Measurements from ENCODE around the gene USP14.
A peak's percentile ranks its signal among the peaks of the same experiment; 100 is the strongest.
"Not testable (repeated sequence)": the region's sequence is repeated elsewhere in the genome, so short reads cannot be mapped to it uniquely, and the experiment has no call there.

The USP14 gene

GRCh38 chr18:158128-159036 lies at the start of gene USP14:
Gene USP14 (plus strand): TSS chr18:158557. CDS start chr18:158699, 142 bp downstream.
- DNase-seq (ENCODE audit: low spot score) = peak; percentile 98

- DNase-seq (ENCODE audit: low spot score) = not testable (repeated sequence)
Observed at GRCh38 chr18:108665-109063, 49.7 kb upstream of the USP14 start.

- DNase-seq (ENCODE audit: low spot score) = peak; percentile 59
Observed at GRCh38 chr18:109130-109921, 49.0 kb upstream of the USP14 start.

- DNase-seq (ENCODE audit: low spot score) = not testable (repeated sequence)
Observed at GRCh38 chr18:109922-110261, 48.5 kb upstream of the USP14 start.

GRCh38 chr18:110351-111201 lies 47.8 kb upstream of the USP14 start:
- peak; percentile 41 for DNase-seq (ENCODE audit: low spot score)

- DNase-seq (ENCODE audit: low spot score) = peak; percentile 51
Observed at GRCh38 chr18:111306-112014, 46.9 kb upstream of the USP14 start.

GRCh38 chr18:112015-112733 lies 46.2 kb upstream of the USP14 start:
- not testable (repeated sequence) for DNase-seq (ENCODE audit: low spot score)

- DNase-seq (ENCODE audit: low spot score) = not testable (repeated sequence)
Observed at GRCh38 chr18:120539-121260, 37.7 kb upstream of the USP14 start.

GRCh38 chr18:135045-135444 lies 23.3 kb upstream of the USP14 start:
- DNase-seq (ENCODE audit: low spot score) = no peak

- DNase-seq (ENCODE audit: low spot score) = peak; percentile 15
Observed at GRCh38 chr18:136433-136832, 21.9 kb upstream of the USP14 start.

GRCh38 chr18:137327-137726 lies 21.0 kb upstream of the USP14 start:
- DNase-seq (ENCODE audit: low spot score) = no peak

GRCh38 chr18:140670-141266 lies 17.6 kb upstream of the USP14 start:
- no peak for DNase-seq (ENCODE audit: low spot score)

- DNase-seq (ENCODE audit: low spot score) = not testable (repeated sequence)
Observed at GRCh38 chr18:142624-143296, 15.6 kb upstream of the USP14 start.

- DNase-seq (ENCODE audit: low spot score) = no peak
Observed at GRCh38 chr18:148841-149240, 9.5 kb upstream of the USP14 start.

GRCh38 chr18:154151-154550 lies 4.2 kb upstream of the USP14 start:
- DNase-seq (ENCODE audit: low spot score) = no peak

- DNase-seq (ENCODE audit: low spot score) = no peak
Observed at GRCh38 chr18:155688-156087, 2.7 kb upstream of the USP14 start.

GRCh38 chr18:156514-157230 lies 1.7 kb upstream of the USP14 start:
- no peak for DNase-seq (ENCODE audit: low spot score)

GRCh38 chr18:159037-159652 lies 788 bp downstream of the USP14 start:
- peak; percentile 16 for DNase-seq (ENCODE audit: low spot score)

All from activated CD4-positive, alpha-beta T cell treated with anti-CD3 and anti-CD28 coated beads, Interleukin-2, Interleukin-4, amounts not matched to agents 100 ng/mL and 50 ng/mL, durations not matched to agents 16 hours and 8 hours (primary cell).